CD4-positive, CD25-positive, alpha-beta regulatory T cell (primary cell): Measurements from ENCODE around the gene PCDH19. TPM values are rescaled to one million over a fixed set of nuclear protein-coding genes. Genes with fewer than 3 reads are reported as not detected.

Source experiments
- ATAC-seq, 2 donors: fragments of 150-1000 bp; cut with Tn5 transposase; one replicate each; pipeline ENCODE4 v1.10.0; 2021; ENCODE audit warnings: low read depth in 2 of 2, moderate number of reproducible peaks in 2 of 2, moderate library complexity in 1 of 2
- DNase-seq, 3 donors: peaks; one replicate each; pipeline versions ENCODE4 v3.0.0 to v3.0.0-alpha.2; 2012 to 2022; ENCODE audit warnings: mixed read lengths in 1 of 3
- H3K27ac ChIP-seq: one replicate; pipeline ENCODE4 v1.7.0; 2013; ENCODE audit warnings: mild to moderate bottlenecking, low read length; ENCODE audit not compliant: insufficient read depth, poor library complexity, severe bottlenecking
- H3K27me3 ChIP-seq: one replicate; pipeline ENCODE4 v1.7.0; 2013; ENCODE audit warnings: low read length; ENCODE audit not compliant: control insufficient read depth, insufficient read depth
- H3K36me3 ChIP-seq: one replicate; pipeline ENCODE4 v1.7.0; 2013; ENCODE audit warnings: mild to moderate bottlenecking, low read length, moderate library complexity; ENCODE audit not compliant: control insufficient read depth, insufficient read depth
- H3K4me1 ChIP-seq: 2 replicates; pipeline ENCODE4 v1.7.0; 2013; ENCODE audit warnings: mild to moderate bottlenecking, low read length; ENCODE audit not compliant: insufficient read depth, control insufficient read depth, poor library complexity, severe bottlenecking
- H3K4me3 ChIP-seq: one replicate; pipeline ENCODE4 v1.7.0; 2013; ENCODE audit warnings: low read depth, mild to moderate bottlenecking, low read length, moderate library complexity
- H3K9me3 ChIP-seq, 2 experiments: 1 replicate in 1 of 2; 2 replicates in 1 of 2; pipeline ENCODE4 v1.7.0; 2013; ENCODE audit warnings: low read length in 2 of 2, mild to moderate bottlenecking in 1 of 2, moderate library complexity in 1 of 2; ENCODE audit not compliant: control insufficient read depth in 2 of 2
- H3K27ac Mint-ChIP-seq, 3 donors: one replicate each; pipeline ENCODE4 v1.8.0; 2020 to 2022; ENCODE audit warnings: mild to moderate bottlenecking in 3 of 3, mixed read lengths in 3 of 3, moderate library complexity in 2 of 3
- H3K27me3 Mint-ChIP-seq: one replicate; pipeline ENCODE4 v1.8.0; 2022; ENCODE audit warnings: mild to moderate bottlenecking, mixed read lengths
- H3K36me3 Mint-ChIP-seq: one replicate; pipeline ENCODE4 v1.8.0; 2020; ENCODE audit warnings: mixed read lengths
- H3K4me1 Mint-ChIP-seq, 4 donors: one replicate each; pipeline ENCODE4 v1.8.0; 2020 to 2022; ENCODE audit warnings: mixed read lengths in 4 of 4, mild to moderate bottlenecking in 1 of 4
- H3K4me3 Mint-ChIP-seq, 4 donors: one replicate each; pipeline ENCODE4 v1.8.0; 2020 to 2022; ENCODE audit warnings: mild to moderate bottlenecking in 4 of 4, mixed read lengths in 4 of 4, moderate library complexity in 3 of 4
- H3K9me3 Mint-ChIP-seq, 7 donors: one replicate each; pipeline ENCODE4 v1.8.0; 2020 to 2022; ENCODE audit warnings: mixed read lengths in 7 of 7, mild to moderate bottlenecking in 3 of 7, moderate library complexity in 2 of 7
- polyA plus RNA-seq, 4 donors: library from polyadenylated mRNA; unstranded; fragments of 300-500 nt; fragmentation: Illumina TruSeq; gene quantifications; one replicate each; pipeline ENCODE4 v1.2.3, GENCODE V29; 2021
- total RNA-seq: library from RNA; stranded (reverse); gene quantifications from one replicate; pipeline ENCODE4 v1.2.3, GENCODE V29; 2022

Gene PCDH19
- total and polyA plus RNA-seq, 5 donors from 2014 or later, result not detected

DNA sequence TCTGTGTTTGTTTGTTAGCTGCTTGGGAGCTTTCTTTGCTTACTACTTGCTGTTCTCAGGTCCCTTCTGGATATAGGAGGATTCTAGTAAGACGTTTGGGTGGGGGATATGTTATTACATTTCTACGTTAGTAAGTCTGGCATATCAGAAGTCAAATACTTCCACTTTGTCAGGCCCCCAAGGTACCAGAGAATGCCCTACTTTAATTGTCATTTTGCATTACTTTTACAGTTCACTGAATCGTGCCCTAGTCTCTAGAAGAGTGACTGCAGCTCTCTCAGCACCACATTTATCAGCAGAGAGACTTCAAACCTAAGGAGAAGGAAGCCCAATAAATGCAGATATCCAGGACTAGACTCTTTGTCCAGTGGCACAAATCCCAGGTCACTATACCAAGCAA lies 54.4 kb downstream of the PCDH19 start:
- Histone ChIP-seq H3K36me3 (no peaks in the 10 kb centered on the region), H3K4me3 (no peak overlapping the region), H3K27me3 (no peaks in the 10 kb centered on the region), H3K27ac (no peak overlapping the region), H3K4me1 (no peaks in the 10 kb centered on the region), H3K9me3 (no peaks in the 10 kb centered on the region)
- Mint-ChIP-seq H3K27ac (no peak overlapping the region), H3K9me3 (peaks cover 0 to 6% (median 0%) of the 10 kb centered on the region in 7 donors), H3K27me3 (no peaks in the 10 kb centered on the region), H3K4me3 (no peak overlapping the region), H3K4me1 (no peaks in the 10 kb centered on the region), H3K36me3 (no peaks in the 10 kb centered on the region)
- ATAC-seq (no peak), DNase-seq (no peak)

DNA sequence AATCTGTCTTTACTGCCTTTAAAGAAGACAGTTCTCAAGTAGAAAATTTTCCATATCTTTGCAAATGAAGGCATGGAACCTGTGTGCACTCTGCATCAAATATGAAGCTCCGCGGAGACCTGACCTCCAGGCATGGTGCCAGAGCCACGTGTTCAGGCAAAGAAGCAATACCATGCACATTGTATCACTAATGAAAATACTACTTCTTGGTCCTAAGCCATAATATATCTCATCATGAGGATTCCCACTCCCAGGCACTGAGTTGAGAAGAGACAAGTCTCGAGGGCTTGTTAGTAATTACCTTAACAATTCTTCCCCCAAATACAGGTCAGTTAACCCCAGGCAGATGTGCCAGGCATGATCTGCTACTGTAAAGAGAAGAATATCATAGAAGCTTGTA lies 56.7 kb downstream of the PCDH19 start:
- Histone ChIP-seq H3K27me3 (no peaks in the 10 kb centered on the region), H3K4me1 (no peaks in the 10 kb centered on the region), H3K9me3 (no peaks in the 10 kb centered on the region), H3K27ac (no peak overlapping the region), H3K36me3 (no peaks in the 10 kb centered on the region), H3K4me3 (no peak overlapping the region)
- Mint-ChIP-seq H3K4me3 (no peak overlapping the region), H3K4me1 (no peaks in the 10 kb centered on the region), H3K9me3 (peaks cover 0 to 4% (median 0%) of the 10 kb centered on the region in 7 donors), H3K36me3 (no peaks in the 10 kb centered on the region), H3K27me3 (no peaks in the 10 kb centered on the region), H3K27ac (no peak overlapping the region)
- DNase-seq (no peak), ATAC-seq (no peak)

DNA sequence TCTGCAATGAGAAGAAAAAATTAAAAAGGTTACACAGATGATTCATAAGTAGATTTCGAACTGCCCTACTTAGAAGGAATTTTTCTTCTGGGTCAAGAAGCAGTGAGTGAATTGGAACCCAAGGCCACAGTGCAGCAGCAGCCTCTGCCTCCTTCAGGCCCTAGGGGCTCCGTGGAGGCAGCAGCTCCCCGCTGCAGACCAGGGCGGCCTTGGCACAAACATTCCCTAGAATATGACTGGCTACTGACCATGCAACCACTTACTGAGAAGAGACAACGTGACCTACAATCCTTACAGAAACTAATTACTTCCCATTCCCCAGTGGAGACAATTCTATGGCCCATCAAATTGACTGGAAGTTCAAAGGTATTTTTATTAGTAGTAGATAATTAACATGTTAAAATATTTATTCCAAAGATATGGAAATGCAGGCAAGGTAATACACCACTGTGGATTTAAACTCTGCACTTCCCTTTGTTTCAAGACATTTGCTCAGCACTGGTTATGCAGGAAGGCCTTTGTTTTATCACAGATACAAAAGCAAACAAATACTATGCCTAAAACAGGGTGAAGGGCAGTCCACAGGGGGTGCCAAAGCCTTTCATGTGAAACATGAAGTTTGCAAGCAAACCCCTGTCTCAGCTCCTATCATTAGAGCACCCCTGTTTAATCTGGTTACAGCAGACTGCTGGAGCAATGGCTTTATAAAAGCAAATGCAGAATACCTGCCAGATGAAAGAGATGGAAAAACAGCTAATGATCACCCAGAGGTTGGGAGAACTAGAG lies 59.2 kb downstream of the PCDH19 start:
- DNase-seq (no peak), ATAC-seq (no peak)
- H3K36me3 Mint-ChIP-seq, result no peaks in the 10 kb centered on the region
- Histone ChIP-seq H3K9me3 (no peaks in the 10 kb centered on the region), H3K27me3 (no peaks in the 10 kb centered on the region), H3K4me1 (no peaks in the 10 kb centered on the region), H3K36me3 (no peaks in the 10 kb centered on the region), H3K4me3 (no peak overlapping the region), H3K27ac (no peak overlapping the region)
- peaks cover 0 to 4% (median 0%) of the 10 kb centered on the region in 7 donors for H3K9me3 Mint-ChIP-seq
- H3K27ac Mint-ChIP-seq, result no peak overlapping the region
- no peaks in the 10 kb centered on the region for H3K4me1 Mint-ChIP-seq
- no peaks in the 10 kb centered on the region for H3K27me3 Mint-ChIP-seq
- H3K4me3 Mint-ChIP-seq, result no peak overlapping the region

DNA sequence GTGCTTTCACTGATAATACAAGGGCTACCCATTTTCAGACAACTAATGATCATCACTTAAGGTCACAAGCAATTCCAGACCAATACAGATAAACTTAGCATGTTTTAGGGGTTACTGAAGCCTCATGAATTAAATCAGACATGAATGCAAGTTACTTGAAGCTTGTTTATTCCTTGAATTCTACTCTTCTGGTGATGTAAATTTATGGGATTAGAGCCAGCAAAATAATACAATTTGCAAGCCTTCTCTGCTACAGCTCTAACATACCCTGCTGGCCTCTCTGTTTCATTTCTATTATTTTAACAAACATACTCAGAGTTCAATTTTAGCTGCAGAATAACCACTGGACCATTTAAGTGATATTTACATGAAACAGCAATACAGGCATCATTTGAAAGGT lies 60.7 kb downstream of the PCDH19 start:
- H3K4me3 ChIP-seq, result no peak overlapping the region
- no peaks in the 10 kb centered on the region for H3K27me3 ChIP-seq
- Mint-ChIP-seq H3K4me3 (no peak overlapping the region), H3K27ac (no peak overlapping the region), H3K9me3 (peaks cover 0 to 4% (median 0%) of the 10 kb centered on the region in 7 donors), H3K36me3 (no peaks in the 10 kb centered on the region), H3K27me3 (no peaks in the 10 kb centered on the region), H3K4me1 (no peaks in the 10 kb centered on the region)
- H3K9me3 ChIP-seq, result no peaks in the 10 kb centered on the region
- H3K36me3 ChIP-seq, result no peaks in the 10 kb centered on the region
- H3K4me1 ChIP-seq, result no peaks in the 10 kb centered on the region
- no peak overlapping the region for H3K27ac ChIP-seq
- ATAC-seq (no peak), DNase-seq (no peak)

DNA sequence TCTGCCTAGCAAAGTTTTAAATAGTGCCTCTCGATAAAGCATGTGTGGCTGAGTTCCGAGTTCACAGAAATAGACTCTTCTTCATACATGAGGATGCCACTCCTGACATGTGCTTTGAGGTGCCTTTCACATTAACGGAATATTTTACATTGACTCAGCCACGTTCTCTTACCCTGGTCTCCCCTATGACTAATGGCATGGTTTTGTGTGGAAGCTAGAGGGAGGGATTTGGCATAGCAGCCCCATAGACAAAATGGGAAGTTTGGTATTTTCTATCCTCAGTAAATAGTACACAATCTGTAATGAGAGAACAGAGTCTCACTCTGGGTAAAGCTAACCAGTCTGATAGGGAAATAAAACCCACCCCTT lies 68.9 kb downstream of the PCDH19 start:
- Mint-ChIP-seq H3K4me1 (no peaks in the 10 kb centered on the region), H3K4me3 (no peak overlapping the region), H3K9me3 (peaks cover 0 to 2% (median 0%) of the 10 kb centered on the region in 7 donors), H3K36me3 (no peaks in the 10 kb centered on the region), H3K27me3 (no peaks in the 10 kb centered on the region), H3K27ac (no peak overlapping the region)
- Histone ChIP-seq H3K27me3 (no peaks in the 10 kb centered on the region), H3K36me3 (no peaks in the 10 kb centered on the region), H3K4me3 (no peak overlapping the region), H3K27ac (no peak overlapping the region), H3K4me1 (no peaks in the 10 kb centered on the region), H3K9me3 (no peaks in the 10 kb centered on the region)
- ATAC-seq (no peak), DNase-seq (no peak)

DNA sequence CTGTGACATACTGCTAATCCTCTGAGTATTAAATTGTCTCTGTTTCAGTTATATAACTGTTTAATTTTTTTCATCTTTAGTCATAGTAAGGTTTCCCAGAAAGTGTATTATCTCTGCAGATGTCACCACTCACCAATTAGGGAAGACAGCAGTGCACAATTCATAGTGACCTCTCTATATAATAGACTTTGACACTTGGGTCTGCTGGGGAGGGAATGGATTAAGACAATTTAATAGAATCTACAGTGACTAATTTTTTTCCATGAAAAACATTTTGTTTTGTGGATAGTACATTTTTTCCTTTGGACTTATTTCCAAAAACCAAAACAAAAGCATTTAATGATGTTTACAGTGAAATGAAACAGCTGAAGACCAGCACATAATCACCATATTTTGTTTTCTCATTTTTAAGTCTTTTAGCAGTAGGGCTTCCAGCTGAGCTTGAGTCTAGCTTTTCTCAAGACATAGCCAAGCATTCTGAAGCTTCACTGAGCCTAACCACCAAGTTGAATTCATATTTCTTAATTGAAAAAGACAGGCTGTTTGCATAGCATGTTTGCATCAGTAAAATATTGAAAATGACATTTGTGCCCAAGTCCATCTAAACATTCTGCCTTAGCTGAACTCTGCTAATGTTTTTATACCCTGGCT lies 69.5 kb downstream of the PCDH19 start:
- H3K27me3 ChIP-seq, result no peaks in the 10 kb centered on the region
- no peak for DNase-seq
- H3K4me1 ChIP-seq, result no peaks in the 10 kb centered on the region
- Mint-ChIP-seq H3K9me3 (peaks cover 0 to 2% (median 0%) of the 10 kb centered on the region in 7 donors), H3K36me3 (no peaks in the 10 kb centered on the region), H3K27ac (no peak overlapping the region), H3K27me3 (no peaks in the 10 kb centered on the region), H3K4me3 (no peak overlapping the region), H3K4me1 (no peaks in the 10 kb centered on the region)
- H3K36me3 ChIP-seq, result no peaks in the 10 kb centered on the region
- H3K27ac ChIP-seq, result no peak overlapping the region
- no peak overlapping the region for H3K4me3 ChIP-seq
- H3K9me3 ChIP-seq, result no peaks in the 10 kb centered on the region
- no peak for ATAC-seq

DNA sequence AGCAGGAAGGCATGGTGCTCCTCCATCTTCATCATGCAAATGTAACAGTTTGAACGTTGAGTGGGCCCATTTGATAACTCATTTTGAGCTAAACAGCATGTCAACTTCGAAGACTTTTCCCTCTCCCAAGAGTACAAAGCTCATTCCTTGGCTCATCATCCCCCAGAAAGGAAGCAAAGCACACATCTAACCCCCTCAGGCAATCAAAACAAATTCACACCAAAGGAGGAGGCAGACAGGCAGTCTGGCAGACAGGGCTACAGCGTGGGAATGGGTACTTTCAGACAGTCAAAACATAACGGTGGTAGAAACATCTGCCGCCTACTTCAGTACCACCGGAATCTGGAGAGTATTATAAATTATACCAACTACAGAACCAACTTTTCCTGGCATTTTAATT lies 81.7 kb downstream of the PCDH19 start:
- H3K27me3 ChIP-seq, result no peaks in the 10 kb centered on the region
- H3K9me3 ChIP-seq, result no peaks in the 10 kb centered on the region
- no peak for ATAC-seq
- Mint-ChIP-seq H3K9me3 (peaks cover 0 to 2% (median 0%) of the 10 kb centered on the region in 7 donors), H3K4me1 (no peaks in the 10 kb centered on the region), H3K4me3 (no peak overlapping the region), H3K27ac (no peak overlapping the region), H3K36me3 (no peaks in the 10 kb centered on the region), H3K27me3 (no peaks in the 10 kb centered on the region)
- DNase-seq, result no peak
- no peaks in the 10 kb centered on the region for H3K36me3 ChIP-seq
- no peaks in the 10 kb centered on the region for H3K4me1 ChIP-seq
- H3K27ac ChIP-seq, result no peak overlapping the region
- no peak overlapping the region for H3K4me3 ChIP-seq

DNA sequence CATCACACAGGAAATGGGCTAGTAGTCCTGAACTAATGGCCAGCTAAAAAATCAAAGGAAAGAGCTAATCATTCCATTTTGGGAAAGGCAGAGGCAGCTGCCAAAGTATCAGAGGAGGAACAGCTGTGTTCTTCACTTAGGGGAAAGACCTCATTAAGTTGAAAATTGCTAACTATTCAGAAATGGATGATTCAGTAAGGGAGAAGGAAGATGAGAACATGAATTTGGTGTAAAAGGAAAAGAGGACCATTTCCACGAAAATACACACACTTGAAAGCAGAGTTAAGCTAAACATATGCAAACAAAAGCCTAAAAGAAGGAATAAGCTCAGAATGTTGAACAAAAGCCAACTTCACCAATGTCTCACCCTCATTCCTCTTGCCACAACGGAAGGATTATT lies 90.4 kb downstream of the PCDH19 start:
- Mint-ChIP-seq H3K36me3 (no peaks in the 10 kb centered on the region), H3K27me3 (no peaks in the 10 kb centered on the region), H3K27ac (no peak overlapping the region), H3K9me3 (peaks cover 0 to 4% (median 0%) of the 10 kb centered on the region in 7 donors), H3K4me3 (no peak overlapping the region), H3K4me1 (no peaks in the 10 kb centered on the region)
- no peaks in the 10 kb centered on the region for H3K9me3 ChIP-seq
- no peaks in the 10 kb centered on the region for H3K4me1 ChIP-seq
- H3K36me3 ChIP-seq, result no peaks in the 10 kb centered on the region
- no peak overlapping the region for H3K4me3 ChIP-seq
- DNase-seq (no peak), ATAC-seq (no peak)
- no peaks in the 10 kb centered on the region for H3K27me3 ChIP-seq
- no peak overlapping the region for H3K27ac ChIP-seq
